Measurements from ENCODE around the gene ABHD17A.
A peak's percentile ranks its signal among the peaks of the same experiment; 100 is the strongest.

ABHD17A gene

DNA sequence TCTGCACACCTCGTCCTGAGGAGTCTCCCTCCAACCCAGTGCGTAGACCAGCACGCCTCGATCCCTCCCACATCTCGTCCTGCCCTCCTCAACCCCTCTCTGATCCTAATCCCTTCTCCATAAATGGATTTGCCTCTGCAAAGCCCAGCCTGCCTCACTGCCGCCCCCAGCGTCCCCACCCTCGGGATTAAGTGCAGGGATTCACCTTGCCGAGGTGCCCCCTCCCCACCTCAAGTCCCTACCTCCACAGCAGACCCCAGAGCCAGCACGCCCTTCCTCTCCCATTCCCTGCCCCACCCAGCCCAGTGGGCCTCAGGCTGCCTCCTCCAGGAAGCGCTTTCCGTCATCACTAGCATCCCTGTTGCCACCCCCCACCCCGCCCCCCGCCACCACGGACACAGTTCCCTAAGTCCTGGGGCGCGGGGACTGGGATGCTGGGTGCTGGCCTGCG, 25.9 kb downstream of the ABHD17A start:
- H3K4me3 ChIP-seq (ENCODE audit: low read length): no peak overlapping the region

DNA sequence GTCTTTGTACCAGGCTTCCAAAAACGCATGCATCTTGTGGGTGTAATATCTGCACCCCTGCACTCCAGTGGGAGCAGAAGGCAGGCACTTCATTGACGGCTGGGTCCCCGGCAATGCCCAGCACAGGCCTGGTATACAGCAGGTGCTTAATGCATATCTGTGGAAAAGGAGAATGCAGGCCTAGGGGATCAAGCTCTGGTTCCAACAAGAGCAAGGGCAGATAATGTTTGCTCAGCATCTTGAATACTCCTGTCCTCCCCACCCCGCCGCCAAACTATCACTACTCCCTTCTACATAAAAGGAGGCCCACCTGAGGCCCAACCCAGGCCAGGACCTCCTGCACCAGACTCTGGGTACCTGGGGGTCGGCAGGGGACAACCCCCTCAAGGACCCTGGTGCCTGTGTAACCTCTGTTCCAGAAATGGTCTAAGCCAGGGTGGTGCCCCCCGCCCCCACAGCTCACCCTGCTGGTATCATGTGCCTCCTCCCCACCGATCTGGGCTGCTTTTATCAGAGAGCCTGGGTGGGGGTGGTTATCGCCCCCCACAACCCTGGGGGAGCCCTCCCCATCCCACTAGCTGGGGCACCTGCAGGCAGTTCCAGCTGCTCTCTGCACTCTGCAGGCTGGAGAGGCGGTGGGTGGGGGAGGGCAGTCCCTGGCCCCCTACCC, 26.7 kb downstream of the ABHD17A start:
- TF ChIP-seq ZNF274 (IDR thresholded peaks at IDR 0.05; ENCODE audit: low read depth, low read length): no peak
- no peak overlapping the region for H3K4me3 ChIP-seq (ENCODE audit: low read length)

More for the DNA sequence above, 25.9 kb downstream of the ABHD17A start:
- no peak for TF ChIP-seq ZNF274 (IDR thresholded peaks at IDR 0.05; ENCODE audit: low read depth, low read length)

GRCh38 chr19:1857648-1858326, 27.5 kb downstream of the ABHD17A start:
- TF ChIP-seq ZNF274 (IDR thresholded peaks at IDR 0.05; ENCODE audit: low read depth, low read length): no peak
- H3K4me3 ChIP-seq (ENCODE audit: low read length): no peak overlapping the region; the same call in 1 of the 2 replicates

GRCh38 chr19:1856698-1857603, 28.3 kb downstream of the ABHD17A start:
- H3K4me3 ChIP-seq (ENCODE audit: low read length): peak overlapping the region; percentile 60; the same call in 1 of the 2 replicates
- TF ChIP-seq ZNF274 (IDR thresholded peaks at IDR 0.05; ENCODE audit: low read depth, low read length): no peak

DNA sequence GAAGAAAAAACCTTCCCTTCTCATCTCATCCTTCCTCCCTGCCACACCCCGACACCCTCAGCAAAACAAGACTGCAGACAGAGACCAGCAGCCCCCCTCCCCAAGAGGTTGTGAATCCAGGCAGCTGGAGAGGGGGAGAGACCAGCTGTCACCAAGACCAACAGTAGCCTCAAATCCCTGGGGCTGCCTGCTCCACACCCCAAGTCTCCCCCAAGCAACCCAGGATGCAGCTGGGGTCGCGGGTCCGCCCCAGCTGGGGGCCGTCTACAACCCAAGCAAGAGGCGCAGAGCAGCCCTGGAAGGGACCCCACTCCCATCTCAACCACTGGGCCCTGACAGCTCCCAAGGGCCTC, 29.0 kb downstream of the ABHD17A start:
- TF ChIP-seq ZNF274 (IDR thresholded peaks at IDR 0.05; ENCODE audit: low read depth, low read length): no peak
- peak overlapping the region; percentile 60; the same call in 1 of the 2 replicates for H3K4me3 ChIP-seq (ENCODE audit: low read length)

- TF ChIP-seq ZNF274 (IDR thresholded peaks at IDR 0.05; ENCODE audit: low read depth, low read length): no peak
- peak overlapping the region; percentile 60; the same call in 1 of the 2 replicates for H3K4me3 ChIP-seq (ENCODE audit: low read length)
Measured at GRCh38 chr19:1855828-1856255, 29.5 kb downstream of the ABHD17A start.

GRCh38 chr19:1855040-1855827, 30.1 kb downstream of the ABHD17A start:
- H3K4me3 ChIP-seq (ENCODE audit: low read length): peak overlapping the region; percentile 60; the same call in 1 of the 2 replicates
- no peak for TF ChIP-seq ZNF274 (IDR thresholded peaks at IDR 0.05; ENCODE audit: low read depth, low read length)

- TF ChIP-seq ZNF274 (IDR thresholded peaks at IDR 0.05; ENCODE audit: low read depth, low read length): no peak
- H3K4me3 ChIP-seq (ENCODE audit: low read length): no peak overlapping the region
Measured at GRCh38 chr19:1854542-1855039, 30.7 kb downstream of the ABHD17A start.

- no peak overlapping the region for H3K4me3 ChIP-seq (ENCODE audit: low read length)
- TF ChIP-seq ZNF274 (IDR thresholded peaks at IDR 0.05; ENCODE audit: low read depth, low read length): no peak
Measured at GRCh38 chr19:1854039-1854541, 31.2 kb downstream of the ABHD17A start.

- no peak for TF ChIP-seq ZNF274 (IDR thresholded peaks at IDR 0.05; ENCODE audit: low read depth, low read length)
- H3K4me3 ChIP-seq (ENCODE audit: low read length): no peak overlapping the region
Measured at GRCh38 chr19:1853295-1854038, 31.8 kb downstream of the ABHD17A start.

- TF ChIP-seq ZNF274 (IDR thresholded peaks at IDR 0.05; ENCODE audit: low read depth, low read length): no peak
- H3K4me3 ChIP-seq (ENCODE audit: low read length): no peak overlapping the region
Measured at GRCh38 chr19:1852581-1853128, 32.6 kb downstream of the ABHD17A start.
